Hair follicle dermal papilla cell (primary cell): Measurements from ENCODE around the gene ARHGAP5. TPM values are rescaled to one million over a fixed set of nuclear protein-coding genes. Genes with fewer than 3 reads are reported as not detected.

ENCODE experiments used
- small RNA-seq: library from RNA; depleted of rRNA; stranded (forward); fragments of <200 nt; gene quantifications from one replicate; pipeline ENCODE3, GENCODE V24; 2012
- total RNA-seq: library from RNA; depleted of rRNA; stranded (reverse); fragments of >200 nt; gene quantifications from 2 replicates; pipeline ENCODE4 v1.2.3, GENCODE V29; 2012

ARHGAP5 gene, protein sequence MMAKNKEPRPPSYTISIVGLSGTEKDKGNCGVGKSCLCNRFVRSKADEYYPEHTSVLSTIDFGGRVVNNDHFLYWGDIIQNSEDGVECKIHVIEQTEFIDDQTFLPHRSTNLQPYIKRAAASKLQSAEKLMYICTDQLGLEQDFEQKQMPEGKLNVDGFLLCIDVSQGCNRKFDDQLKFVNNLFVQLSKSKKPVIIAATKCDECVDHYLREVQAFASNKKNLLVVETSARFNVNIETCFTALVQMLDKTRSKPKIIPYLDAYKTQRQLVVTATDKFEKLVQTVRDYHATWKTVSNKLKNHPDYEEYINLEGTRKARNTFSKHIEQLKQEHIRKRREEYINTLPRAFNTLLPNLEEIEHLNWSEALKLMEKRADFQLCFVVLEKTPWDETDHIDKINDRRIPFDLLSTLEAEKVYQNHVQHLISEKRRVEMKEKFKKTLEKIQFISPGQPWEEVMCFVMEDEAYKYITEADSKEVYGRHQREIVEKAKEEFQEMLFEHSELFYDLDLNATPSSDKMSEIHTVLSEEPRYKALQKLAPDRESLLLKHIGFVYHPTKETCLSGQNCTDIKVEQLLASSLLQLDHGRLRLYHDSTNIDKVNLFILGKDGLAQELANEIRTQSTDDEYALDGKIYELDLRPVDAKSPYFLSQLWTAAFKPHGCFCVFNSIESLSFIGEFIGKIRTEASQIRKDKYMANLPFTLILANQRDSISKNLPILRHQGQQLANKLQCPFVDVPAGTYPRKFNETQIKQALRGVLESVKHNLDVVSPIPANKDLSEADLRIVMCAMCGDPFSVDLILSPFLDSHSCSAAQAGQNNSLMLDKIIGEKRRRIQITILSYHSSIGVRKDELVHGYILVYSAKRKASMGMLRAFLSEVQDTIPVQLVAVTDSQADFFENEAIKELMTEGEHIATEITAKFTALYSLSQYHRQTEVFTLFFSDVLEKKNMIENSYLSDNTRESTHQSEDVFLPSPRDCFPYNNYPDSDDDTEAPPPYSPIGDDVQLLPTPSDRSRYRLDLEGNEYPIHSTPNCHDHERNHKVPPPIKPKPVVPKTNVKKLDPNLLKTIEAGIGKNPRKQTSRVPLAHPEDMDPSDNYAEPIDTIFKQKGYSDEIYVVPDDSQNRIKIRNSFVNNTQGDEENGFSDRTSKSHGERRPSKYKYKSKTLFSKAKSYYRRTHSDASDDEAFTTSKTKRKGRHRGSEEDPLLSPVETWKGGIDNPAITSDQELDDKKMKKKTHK (N-terminal part only)
- 77.6 and 88.9 TPM in 2 replicates for total RNA-seq

DNA sequence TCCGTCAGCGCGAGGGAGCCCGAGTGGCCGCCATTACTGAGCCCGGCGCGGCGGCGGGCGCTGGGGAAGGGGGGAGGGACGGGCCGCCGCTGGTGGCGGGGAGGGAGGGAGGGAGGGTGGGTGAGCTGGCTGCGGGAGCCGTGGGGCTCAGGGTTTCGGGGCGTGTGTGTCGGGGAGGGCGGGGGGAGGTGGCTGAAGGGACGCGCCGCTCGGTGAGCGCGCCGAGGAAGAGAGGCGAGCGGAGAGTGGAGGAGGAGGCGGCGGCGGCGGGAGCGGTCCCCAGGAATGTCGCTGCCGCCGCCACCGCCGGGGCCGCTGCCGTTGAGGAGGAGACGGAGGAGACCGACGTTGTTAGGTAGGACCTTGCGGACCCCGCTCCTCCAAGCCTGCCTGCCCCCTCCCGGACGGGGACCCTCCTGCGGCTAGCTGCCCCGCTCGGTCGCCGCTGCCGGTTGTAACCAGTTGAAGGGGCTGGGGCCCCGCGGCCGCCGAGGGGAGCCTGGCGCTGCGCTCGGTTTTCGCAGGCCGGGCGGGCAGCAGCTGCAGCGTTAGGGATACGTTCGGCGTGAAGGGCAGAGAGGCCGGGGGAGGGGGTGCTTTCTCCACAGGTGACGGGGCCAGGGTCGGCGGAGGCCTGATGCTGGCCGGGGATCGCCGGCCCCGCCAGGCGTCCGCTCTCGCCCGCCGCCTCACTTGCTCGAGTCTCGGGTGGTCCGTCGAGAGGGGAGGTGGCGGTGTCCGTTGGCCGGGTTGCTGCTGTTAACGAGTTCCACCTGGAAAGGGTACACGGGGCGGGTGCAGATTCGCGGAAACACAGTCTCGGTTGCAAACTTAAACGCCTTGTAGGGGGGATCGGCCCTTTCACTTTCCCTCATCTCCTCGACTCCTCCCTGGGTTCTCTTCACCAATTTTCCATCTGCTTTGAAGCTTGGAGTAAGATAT is at the start of gene ARHGAP5:
Gene ARHGAP5, plus strand, starts transcription at position 224 of the 942 bp plus-strand sequence. CDS start 13,366 bp downstream, outside the sequence.

DNA sequence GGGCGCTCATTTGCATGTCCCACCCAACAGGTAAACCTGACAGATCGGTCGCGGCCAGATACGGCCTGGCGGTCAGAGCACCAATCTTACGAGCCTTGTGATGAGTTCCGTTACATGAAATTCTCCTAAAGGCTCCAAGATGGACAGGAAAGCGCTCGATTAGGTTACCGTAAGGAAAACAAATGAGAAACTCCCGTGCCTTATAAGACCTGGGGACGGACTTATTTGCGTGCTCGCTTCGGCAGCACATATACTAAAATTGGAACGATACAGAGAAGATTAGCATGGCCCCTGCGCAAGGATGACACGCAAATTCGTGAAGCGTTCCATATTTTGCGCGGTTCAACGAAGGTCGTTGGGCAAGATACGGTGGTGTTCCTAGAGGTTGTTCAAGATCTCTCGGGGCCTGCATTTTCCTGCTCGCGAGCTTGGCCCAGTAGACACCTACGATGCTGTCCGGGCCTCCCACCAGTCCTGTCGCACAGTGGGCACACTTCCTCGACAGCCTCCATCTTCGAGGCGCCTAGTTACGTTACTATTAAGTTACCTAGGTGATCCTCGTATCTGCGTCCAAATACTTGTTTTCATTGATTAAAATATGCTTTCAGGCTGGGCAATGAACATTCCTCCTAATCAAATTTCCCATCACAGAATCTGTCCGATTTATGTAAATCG is 124.8 kb downstream of the ARHGAP5 start, which contains the start of gene RNU6-7:
Gene RNU6-7, plus strand, starts transcription at position 230 of the 675 bp plus-strand sequence.

DNA sequence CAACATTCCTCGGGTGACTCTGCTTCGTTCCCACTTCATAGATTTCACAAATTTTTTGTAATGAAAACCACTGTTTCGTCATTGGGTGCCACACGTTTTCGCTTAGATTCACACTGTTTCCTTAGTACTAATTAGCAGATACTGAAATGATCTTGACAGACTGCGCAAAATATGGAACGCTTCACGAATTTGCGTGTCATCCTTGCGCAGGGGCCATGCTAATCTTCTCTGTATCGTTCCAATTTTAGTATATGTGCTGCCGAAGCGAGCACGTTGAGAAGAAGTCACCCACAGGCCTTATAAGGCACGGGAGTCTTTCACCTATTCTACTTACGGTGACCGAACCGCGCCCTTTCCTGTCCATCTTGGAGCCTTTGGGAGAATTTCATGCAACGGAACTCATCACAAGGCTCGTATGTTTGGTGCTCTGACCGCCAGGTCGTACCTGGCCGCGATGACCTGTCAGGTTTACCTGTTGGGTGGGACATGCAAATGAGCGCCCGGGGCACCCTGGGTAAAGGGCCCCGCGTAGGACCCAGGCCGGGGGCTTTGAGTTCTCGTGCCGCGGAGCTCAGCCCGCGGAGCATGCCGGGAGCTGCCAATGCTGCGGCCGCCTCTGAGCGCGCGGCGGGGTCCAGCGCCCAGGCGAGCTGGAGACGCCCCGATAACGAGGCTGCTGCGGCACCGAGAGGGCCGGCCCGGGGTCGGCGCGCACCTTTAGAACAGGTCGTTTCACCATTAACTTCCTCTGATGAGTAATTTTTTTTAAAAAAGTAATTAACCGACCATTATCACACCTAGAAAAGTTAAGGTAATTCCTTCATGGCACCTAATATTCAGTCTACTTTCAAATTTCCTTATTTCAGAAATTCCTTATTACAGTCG is 126.1 kb downstream of the ARHGAP5 start, which contains the start of gene RNU6-8:
Gene RNU6-8, minus strand, starts transcription at position 272 of the 885 bp plus-strand sequence.

Small RNAs within 50 kb of the gene (small RNA-seq; reads per million reads assigned to genes)
- gene RNU6-7 = not detected
- 13.4 reads per million, percentile 93 among the genes with 10 or more reads in this experiment for gene RNU6-8

Other genes starting within 250 kb of the ARHGAP5 start
- gene RNU6-7, start 124.7 kb downstream of the ARHGAP5 start, total RNA-seq = not detected in 2 replicates
- not detected in 2 replicates for gene RNU6-8, start 126.0 kb downstream of the ARHGAP5 start, total RNA-seq